ENCODE results near the gene BIN1.

DNA sequence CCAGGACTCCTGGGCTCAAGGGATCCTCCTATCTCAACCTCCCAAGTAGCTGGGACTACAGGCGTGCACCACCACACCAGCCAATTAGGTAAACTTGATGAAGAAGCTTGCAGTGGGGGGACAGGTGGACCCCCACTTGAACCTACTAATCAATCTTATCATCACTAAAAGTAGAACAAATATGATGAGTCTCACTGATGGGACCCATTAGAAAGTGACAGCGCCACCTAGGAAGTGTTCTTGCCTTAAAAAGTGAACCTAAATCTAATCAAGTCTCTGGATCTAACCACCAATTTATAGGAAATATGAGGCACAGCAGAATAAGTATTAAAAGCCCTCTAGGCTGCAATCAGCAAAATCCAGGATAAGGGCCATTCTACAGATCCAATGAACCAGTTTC lies 79.2 kb downstream of the BIN1 start:
- TF ChIP-seq EZH2 (IDR thresholded peaks at IDR 0.05; ENCODE audit: insufficient read depth, poor library complexity, severe bottlenecking) (no peak), EZH2phosphoT487 (IDR thresholded peaks at IDR 0.05; ENCODE audit: insufficient read depth, low read depth) (no peak)
